Activated naive CD8-positive, alpha-beta T cell treated with anti-CD3 and anti-CD28 coated beads, Interleukin-2, amount 10 ng/mL, durations not matched to agents 7 days and 5 days (primary cell): ENCODE measurements around the gene HJV. TPM values are rescaled to one million over a fixed set of nuclear protein-coding genes. Genes with fewer than 3 reads are reported as not detected.
"Not testable (repeated sequence)": the region's sequence is repeated elsewhere in the genome, so short reads cannot be mapped to it uniquely, and the experiment has no call there.

ENCODE experiments used
- ATAC-seq: fragments of 150-1000 bp; cut with Tn5 transposase; one replicate; pipeline ENCODE4 v1.10.0; 2021; ENCODE audit warnings: low read depth, moderate library complexity
- POLR2A ChIA-PET: fragments of 350-600 bp; sonication (Branson Sonifier 250); formaldehyde crosslinking; loops from one replicate; lab custom pipeline; 2021; ENCODE audit warnings: antibody characterized with exemption; lab: Charles Lee
- DNase-seq: peaks from one replicate; pipeline ENCODE4 v3.0.0; 2021
- H3K27ac Mint-ChIP-seq: one replicate; pipeline ENCODE4 v1.8.0; 2022; ENCODE audit warnings: mild to moderate bottlenecking, mixed read lengths
- H3K27me3 Mint-ChIP-seq: one replicate; pipeline ENCODE4 v1.8.0; 2022; ENCODE audit warnings: mild to moderate bottlenecking, moderate library complexity, mixed read lengths
- H3K36me3 Mint-ChIP-seq: one replicate; pipeline ENCODE4 v1.8.0; 2021; ENCODE audit warnings: mild to moderate bottlenecking, mixed read lengths
- H3K4me1 Mint-ChIP-seq: one replicate; pipeline ENCODE4 v1.8.0; 2021; ENCODE audit warnings: mixed read lengths
- H3K4me3 Mint-ChIP-seq: one replicate; pipeline ENCODE4 v1.8.0; 2022; ENCODE audit warnings: mild to moderate bottlenecking, moderate library complexity, mixed read lengths
- H3K9me3 Mint-ChIP-seq: one replicate; pipeline ENCODE4 v1.8.0; 2021; ENCODE audit warnings: mixed read lengths
- total RNA-seq, 2 experiments: library from RNA; stranded (reverse); gene quantifications; one replicate each; pipeline ENCODE4 v1.2.3, GENCODE V29; 2021

The HJV gene
- total RNA-seq, 2 experiments from 2014 or later, result not detected

- POLR2A ChIA-PET, result interaction anchor here (1.0 to 7.4 kb wide), 8 partner anchors 13 to 213 kb away, joined by 4 to 132 read pairs (median 10); partner anchors contain the start of genes ANKRD34A, PIAS3, POLR3C and POLR3GL
- peaks cover 33% of the 10 kb centered on the region for H3K4me1 Mint-ChIP-seq
- peak overlapping the region; percentile 90 for H3K4me3 Mint-ChIP-seq
- H3K27me3 Mint-ChIP-seq, result peaks cover 11% of the 10 kb centered on the region
- ATAC-seq, result no peak
- peak overlapping the region; percentile 94 for H3K27ac Mint-ChIP-seq
- no peaks in the 10 kb centered on the region for H3K9me3 Mint-ChIP-seq
- no peak for DNase-seq
- H3K36me3 Mint-ChIP-seq, result peaks cover 2% of the 10 kb centered on the region
These were observed 14.9 kb upstream of the HJV start for GRCh38 chr1:146036241-146036964.

- H3K4me3 Mint-ChIP-seq, result peak overlapping the region; percentile 90
- ATAC-seq (no peak), DNase-seq (no peak)
- H3K4me1 Mint-ChIP-seq, result peaks cover 33% of the 10 kb centered on the region
- H3K36me3 Mint-ChIP-seq, result peaks cover 2% of the 10 kb centered on the region
- peak overlapping the region; percentile 80 for H3K27ac Mint-ChIP-seq
- peaks cover 8% of the 10 kb centered on the region for H3K27me3 Mint-ChIP-seq
- no peaks in the 10 kb centered on the region for H3K9me3 Mint-ChIP-seq
- POLR2A ChIA-PET, result interaction anchor here (0.5 to 7.4 kb wide), 7 partner anchors 15 to 191 kb away, joined by 3 to 132 read pairs (median 5); partner anchors contain the start of genes ANKRD34A, NUDT17, PIAS3 and POLR3GL
These were observed 13.5 kb upstream of the HJV start for GRCh38 chr1:146035048-146035423.

- Mint-ChIP-seq H3K36me3 (peaks cover 1% of the 10 kb centered on the region), H3K9me3 (no peaks in the 10 kb centered on the region), H3K27ac (no peak overlapping the region), H3K4me3 (no peak overlapping the region), H3K27me3 (peaks cover 7% of the 10 kb centered on the region), H3K4me1 (peaks cover 25% of the 10 kb centered on the region)
- POLR2A ChIA-PET, result interaction anchor here (0.7 to 2.8 kb wide), 3 partner anchors 15 to 68 kb away, joined by 4 to 13 read pairs (median 5); partner anchors contain the start of gene POLR3GL
- DNase-seq (no peak), ATAC-seq (no peak)
These were observed 11.2 kb upstream of the HJV start for GRCh38 chr1:146032631-146033219.

- Mint-ChIP-seq H3K4me1 (peaks cover 16% of the 10 kb centered on the region), H3K36me3 (no peaks in the 10 kb centered on the region), H3K27me3 (peaks cover 14% of the 10 kb centered on the region), H3K27ac (no peak overlapping the region), H3K4me3 (no peak overlapping the region), H3K9me3 (no peaks in the 10 kb centered on the region)
- POLR2A ChIA-PET, result interaction anchor here (0.9 to 2.8 kb wide), 3 partner anchors 20 to 66 kb away, joined by 4 to 13 read pairs (median 5); partner anchors contain the start of gene POLR3GL
- DNase-seq (no peak), ATAC-seq (no peak)
These were observed 9.9 kb upstream of the HJV start for GRCh38 chr1:146031476-146031875.

- POLR2A ChIA-PET, result no interaction called here
- ATAC-seq, result no peak
- peaks cover 26% of the 10 kb centered on the region for H3K27me3 Mint-ChIP-seq
- H3K9me3 Mint-ChIP-seq, result no peaks in the 10 kb centered on the region
- no peak overlapping the region for H3K4me3 Mint-ChIP-seq
- no peak for DNase-seq
- H3K4me1 Mint-ChIP-seq, result peaks cover 4% of the 10 kb centered on the region
- H3K27ac Mint-ChIP-seq, result no peak overlapping the region
- no peaks in the 10 kb centered on the region for H3K36me3 Mint-ChIP-seq
These were observed 7.6 kb upstream of the HJV start for GRCh38 chr1:146029117-146029516.

- H3K4me3 Mint-ChIP-seq, DNase-seq, H3K9me3 Mint-ChIP-seq, H3K4me1 Mint-ChIP-seq, POLR2A ChIA-PET, H3K36me3 Mint-ChIP-seq, H3K27ac Mint-ChIP-seq, ATAC-seq: not testable (repeated sequence)
- peaks cover 42% of the 10 kb centered on the region for H3K27me3 Mint-ChIP-seq
These were observed 5.1 kb upstream of the HJV start for GRCh38 chr1:146026650-146027049.

GRCh38 chr1:146025787-146026495, 4.4 kb upstream of the HJV start:
- H3K27ac Mint-ChIP-seq, POLR2A ChIA-PET, ATAC-seq, DNase-seq, H3K4me3 Mint-ChIP-seq, H3K4me1 Mint-ChIP-seq, H3K9me3 Mint-ChIP-seq, H3K36me3 Mint-ChIP-seq: not testable (repeated sequence)
- peaks cover 49% of the 10 kb centered on the region for H3K27me3 Mint-ChIP-seq

- POLR2A ChIA-PET, result no interaction called here
- Mint-ChIP-seq H3K27me3 (peaks cover 73% of the 10 kb centered on the region), H3K36me3 (no peaks in the 10 kb centered on the region), H3K9me3 (no peaks in the 10 kb centered on the region), H3K27ac (no peak overlapping the region), H3K4me3 (no peak overlapping the region), H3K4me1 (peaks cover 7% of the 10 kb centered on the region)
- ATAC-seq (no peak), DNase-seq (no peak)
These were observed 1.0 kb upstream of the HJV start for GRCh38 chr1:146022403-146023127.

- peaks cover 76% of the 10 kb centered on the region for H3K27me3 Mint-ChIP-seq
- H3K27ac Mint-ChIP-seq, result no peak overlapping the region
- POLR2A ChIA-PET, result no interaction called here
These were observed 487 bp downstream of the HJV start for GRCh38 chr1:146021050-146021445.

GRCh38 chr1:146020058-146021049, 1.2 kb downstream of the HJV start:
- H3K27me3 Mint-ChIP-seq, result peaks cover 72% of the 10 kb centered on the region
- H3K4me3 Mint-ChIP-seq, result no peak overlapping the region
- no peak overlapping the region for H3K27ac Mint-ChIP-seq
- POLR2A ChIA-PET, result interaction anchor here (0.6 kb wide), 1 partner anchor 10 kb away, joined by 3 read pairs; no protein-coding TSS in a partner anchor
- peaks cover 7% of the 10 kb centered on the region for H3K4me1 Mint-ChIP-seq
- DNase-seq (no peak), ATAC-seq (no peak)
- no peaks in the 10 kb centered on the region for H3K9me3 Mint-ChIP-seq
- no peaks in the 10 kb centered on the region for H3K36me3 Mint-ChIP-seq

More at GRCh38 chr1:146021050-146021445, 487 bp downstream of the HJV start:
- H3K9me3 Mint-ChIP-seq, result no peaks in the 10 kb centered on the region
- DNase-seq, result no peak
- no peaks in the 10 kb centered on the region for H3K36me3 Mint-ChIP-seq
- no peak for ATAC-seq
- peaks cover 7% of the 10 kb centered on the region for H3K4me1 Mint-ChIP-seq
- H3K4me3 Mint-ChIP-seq, result no peak overlapping the region

- Mint-ChIP-seq H3K4me1 (peaks cover 7% of the 10 kb centered on the region), H3K4me3 (peak overlapping the region; percentile 7), H3K27ac (no peak overlapping the region), H3K27me3 (peaks cover 67% of the 10 kb centered on the region), H3K36me3 (no peaks in the 10 kb centered on the region), H3K9me3 (no peaks in the 10 kb centered on the region)
- no peak for DNase-seq
- peak; percentile 39 for ATAC-seq
- POLR2A ChIA-PET, result interaction anchor here (0.6 kb wide), 1 partner anchor 11 kb away, joined by 3 read pairs; no protein-coding TSS in a partner anchor
These were observed 2.1 kb downstream of the HJV start for GRCh38 chr1:146019231-146020057.
